SK-N-SH treated with all-trans-retinoic acid at 6 μM for 48 hours (cell line): ENCODE data around the gene TRIM40.
"Not testable (repeated sequence)": the region's sequence is repeated elsewhere in the genome, so short reads cannot be mapped to it uniquely, and the experiment has no call there.

ENCODE experiments used
- ATAC-seq: fragments of 200-7000 bp; cut with Tn5 transposase; 3 replicates; pipeline ENCODE4 v1.9.1; 2020; ENCODE audit warnings: mild to moderate bottlenecking, moderate library complexity
- ARNTL ChIP-seq: fragments of 450-650 bp; formaldehyde crosslinking; IDR thresholded peaks from 2 replicates; pipeline ENCODE4 v1.5.0; 2020; ENCODE audit warnings: low read depth, mild to moderate bottlenecking, moderate library complexity, borderline replicate concordance
- BACH2 ChIP-seq: fragments of 250-450 bp; sonication (Bioruptor Pico); IDR thresholded peaks from 2 replicates; pipeline ENCODE4 v1.9.0; 2021; ENCODE audit warnings: mild to moderate bottlenecking, borderline replicate concordance
- CREB5 ChIP-seq: fragments of 250-450 bp; sonication (Bioruptor Pico); IDR thresholded peaks from 2 replicates; pipeline ENCODE4 v1.5.1; 2020; ENCODE audit warnings: low read depth, mild to moderate bottlenecking, moderate library complexity
- CSDC2 ChIP-seq: fragments of 250-450 bp; sonication (Bioruptor Pico); IDR thresholded peaks from 2 replicates; pipeline ENCODE4 v1.5.0; 2020; ENCODE audit warnings: mild to moderate bottlenecking, moderate library complexity
- CSRNP3 ChIP-seq: fragments of 250-450 bp; sonication (Bioruptor Pico); IDR thresholded peaks from 2 replicates; pipeline ENCODE4 v1.5.1; 2021; ENCODE audit warnings: mild to moderate bottlenecking, moderate library complexity
- ESRRG ChIP-seq: fragments of 250-450 bp; sonication (Bioruptor Pico); IDR thresholded peaks from 2 replicates; pipeline ENCODE4 v1.6.1; 2021; ENCODE audit warnings: mild to moderate bottlenecking
- ISL1 ChIP-seq: fragments of 250-450 bp; sonication (Bioruptor Pico); IDR thresholded peaks from 2 replicates; pipeline ENCODE4 v2.1.2; 2022; ENCODE audit warnings: mild to moderate bottlenecking, moderate library complexity
- OSR1 ChIP-seq: fragments of 250-450 bp; sonication (Bioruptor Pico); IDR thresholded peaks from 2 replicates; pipeline ENCODE4 v1.8.0; 2022; ENCODE audit warnings: moderate library complexity, mild to moderate bottlenecking, inconsistent platforms
- PATZ1 ChIP-seq: fragments of 250-450 bp; sonication (Bioruptor Pico); IDR thresholded peaks from 2 replicates; pipeline ENCODE4 v1.8.0; 2020; ENCODE audit warnings: mild to moderate bottlenecking, moderate library complexity, borderline replicate concordance
- POU6F1 ChIP-seq: fragments of 250-450 bp; sonication (Bioruptor Pico); IDR thresholded peaks from 2 replicates; pipeline ENCODE4 v1.8.0; 2021; ENCODE audit warnings: low read depth, mild to moderate bottlenecking, moderate library complexity, borderline replicate concordance
- PPARA ChIP-seq: fragments of 250-450 bp; sonication (Bioruptor Pico); IDR thresholded peaks from 2 replicates; pipeline ENCODE4 v1.5.0; 2020; ENCODE audit warnings: mild to moderate bottlenecking, borderline replicate concordance
- RARB ChIP-seq: fragments of 250-450 bp; sonication (Bioruptor Pico); IDR thresholded peaks from 2 replicates; pipeline ENCODE4 v1.8.0; 2021; ENCODE audit warnings: mild to moderate bottlenecking, moderate library complexity
- SNAI2 ChIP-seq: fragments of 250-450 bp; sonication (Bioruptor Pico); IDR thresholded peaks from 2 replicates; pipeline ENCODE4 v1.5.0; 2020; ENCODE audit warnings: mild to moderate bottlenecking, moderate library complexity
- TCF4 ChIP-seq: fragments of 250-450 bp; sonication (Bioruptor Pico); IDR thresholded peaks from 2 replicates; pipeline ENCODE4 v1.8.0; 2021; ENCODE audit warnings: mild to moderate bottlenecking, moderate library complexity, borderline replicate concordance
- TOX ChIP-seq: fragments of 250-450 bp; sonication (Bioruptor Pico); IDR thresholded peaks from 2 replicates; pipeline ENCODE4 v1.8.0; 2021; ENCODE audit warnings: mild to moderate bottlenecking, moderate library complexity, borderline replicate concordance
- TSHZ2 ChIP-seq: fragments of 250-450 bp; sonication (Bioruptor Pico); IDR thresholded peaks from 2 replicates; pipeline ENCODE4 v1.5.0; 2020; ENCODE audit warnings: mild to moderate bottlenecking, moderate library complexity
- ZC3H10 ChIP-seq: fragments of 250-450 bp; sonication (Bioruptor Pico); IDR thresholded peaks from 2 replicates; pipeline ENCODE4 v1.5.1; 2021; ENCODE audit warnings: mild to moderate bottlenecking, moderate library complexity
- ZNF565 ChIP-seq: fragments of 450-650 bp; formaldehyde crosslinking; conservative IDR thresholded peaks from 2 replicates; pipeline ENCODE4 v1.5.0; 2020; ENCODE audit warnings: low read depth, mild to moderate bottlenecking, moderate library complexity
- ZNF70 ChIP-seq: fragments of 450-650 bp; formaldehyde crosslinking; IDR thresholded peaks from 2 replicates; pipeline ENCODE4 v1.5.0; 2020; ENCODE audit warnings: mild to moderate bottlenecking, moderate library complexity
- ZNF8 ChIP-seq: fragments of 450-650 bp; formaldehyde crosslinking; IDR thresholded peaks from 2 replicates; pipeline ENCODE4 v1.5.0; 2020; ENCODE audit warnings: mild to moderate bottlenecking, moderate library complexity

Gene TRIM40

GRCh38 chr6:30135147-30135546, 793 bp upstream of the TRIM40 start (continued):
- no peak for TF ChIP-seq POU6F1 (CRISPR knock-in tag)

- TF ChIP-seq TCF4 (CRISPR knock-in tag) (no peak), TSHZ2 (CRISPR knock-in tag) (no peak), PATZ1 (CRISPR knock-in tag) (no peak), ARNTL (CRISPR knock-in tag) (no peak), CSDC2 (CRISPR knock-in tag) (no peak), RARB (CRISPR knock-in tag) (no peak), BACH2 (no peak), ZC3H10 (CRISPR knock-in tag) (no peak), TOX (CRISPR knock-in tag) (no peak), ZNF8 (no peak), POU6F1 (CRISPR knock-in tag) (no peak), CSRNP3 (no peak), ZNF565 (CRISPR knock-in tag) (no peak), OSR1 (CRISPR knock-in tag) (no peak), ZNF70 (CRISPR knock-in tag) (no peak), ESRRG (CRISPR knock-in tag) (no peak), ISL1 (no peak), PPARA (CRISPR knock-in tag) (no peak), SNAI2 (no peak)
- TF ChIP-seq, all 23 proteins: peak for 0
Observed at GRCh38 chr6:30136570-30137286, 788 bp downstream of the TRIM40 start.

GRCh38 chr6:30140240-30140639, 4.3 kb downstream of the TRIM40 start:
- not testable (repeated sequence) for ATAC-seq

More at GRCh38 chr6:30136570-30137286, 788 bp downstream of the TRIM40 start:
- ATAC-seq: no peak

- no peak for ATAC-seq
- no peak for TF ChIP-seq POU6F1 (CRISPR knock-in tag)
- TF ChIP-seq CREB5 (CRISPR knock-in tag): no peak
- no peak for TF ChIP-seq OSR1 (CRISPR knock-in tag)
- no peak for TF ChIP-seq ZNF565 (CRISPR knock-in tag)
- no peak for TF ChIP-seq ARNTL (CRISPR knock-in tag)
- no peak for TF ChIP-seq PPARA (CRISPR knock-in tag)
- TF ChIP-seq TSHZ2 (CRISPR knock-in tag): no peak
- TF ChIP-seq CSDC2 (CRISPR knock-in tag): no peak
Observed at GRCh38 chr6:30142665-30143064, 6.7 kb downstream of the TRIM40 start.
